ENCODE measurements around the gene FGFBP1.

FGFBP1 gene

GRCh38 chr4:15938640-15939039 lies at the start of gene FGFBP1:
Gene FGFBP1, minus strand, starts transcription at chr4:15938740. Its CDS starts 2,108 bp downstream, at chr4:15936632.
- DNase-seq (ENCODE audit: low read depth, low spot score) = no peak

GRCh38 chr4:15988222-15988621 lies 49.7 kb upstream of the FGFBP1 start:
- DNase-seq (ENCODE audit: low read depth, low spot score) = no peak

GRCh38 chr4:15986907-15987306 lies 48.4 kb upstream of the FGFBP1 start:
- DNase-seq (ENCODE audit: low read depth, low spot score) = no peak

GRCh38 chr4:15983610-15984009 lies 45.1 kb upstream of the FGFBP1 start:
- no peak for DNase-seq (ENCODE audit: low read depth, low spot score)

GRCh38 chr4:15982842-15983524 lies 44.4 kb upstream of the FGFBP1 start:
- DNase-seq (ENCODE audit: low read depth, low spot score) = no peak

- no peak for DNase-seq (ENCODE audit: low read depth, low spot score)
These were observed 38.2 kb upstream of the FGFBP1 start for GRCh38 chr4:15976456-15977447.

- DNase-seq (ENCODE audit: low read depth, low spot score) = no peak
These were observed 32.7 kb upstream of the FGFBP1 start for GRCh38 chr4:15971068-15971801.

GRCh38 chr4:15968551-15969300 lies 30.2 kb upstream of the FGFBP1 start:
- DNase-seq (ENCODE audit: low read depth, low spot score) = no peak

- DNase-seq (ENCODE audit: low read depth, low spot score) = no peak
These were observed 26.8 kb upstream of the FGFBP1 start for GRCh38 chr4:15965325-15965724.

GRCh38 chr4:15964159-15964558 lies 25.6 kb upstream of the FGFBP1 start:
- DNase-seq (ENCODE audit: low read depth, low spot score) = no peak

GRCh38 chr4:15963576-15963975 lies 25.0 kb upstream of the FGFBP1 start:
- peak; percentile 40 for DNase-seq (ENCODE audit: low read depth, low spot score)

- peak; percentile 44 for DNase-seq (ENCODE audit: low read depth, low spot score)
These were observed 24.5 kb upstream of the FGFBP1 start, which contains the start of gene FGFBP2 for GRCh38 chr4:15963001-15963451. Gene FGFBP2, minus strand, starts transcription at chr4:15963175. Its CDS starts 46 bp downstream, at chr4:15963129.

GRCh38 chr4:15961781-15962510 lies 23.4 kb upstream of the FGFBP1 start:
- DNase-seq (ENCODE audit: low read depth, low spot score) = peak; percentile 17

- DNase-seq (ENCODE audit: low read depth, low spot score) = no peak
These were observed 20.0 kb upstream of the FGFBP1 start for GRCh38 chr4:15958562-15958961.

GRCh38 chr4:15956179-15956850 lies 17.8 kb upstream of the FGFBP1 start:
- DNase-seq (ENCODE audit: low read depth, low spot score) = peak; percentile 70

- no peak for DNase-seq (ENCODE audit: low read depth, low spot score)
These were observed 17.1 kb upstream of the FGFBP1 start for GRCh38 chr4:15955670-15956069.

- no peak for DNase-seq (ENCODE audit: low read depth, low spot score)
These were observed 15.1 kb upstream of the FGFBP1 start for GRCh38 chr4:15953625-15954024.

GRCh38 chr4:15951781-15952180 lies 13.2 kb upstream of the FGFBP1 start:
- DNase-seq (ENCODE audit: low read depth, low spot score) = no peak

- no peak for DNase-seq (ENCODE audit: low read depth, low spot score)
These were observed 10.3 kb upstream of the FGFBP1 start for GRCh38 chr4:15948826-15949225.

GRCh38 chr4:15947684-15948083 lies 9.1 kb upstream of the FGFBP1 start:
- DNase-seq (ENCODE audit: low read depth, low spot score) = no peak

Measured in activated naive CD8-positive, alpha-beta T cell treated with anti-CD3 and anti-CD28 coated beads, Interleukin-2, amount 50 U/mL, for 16 hours (primary cell).